NCI-H1417 treated with DMSO at 0.1 percent for 48 hours (cell line): ENCODE results near the gene MBD1.
"Not testable (repeated sequence)": the region's sequence is repeated elsewhere in the genome, so short reads cannot be mapped to it uniquely, and the experiment has no call there.

Experiments
- DNase-seq: peaks from one replicate; lab custom pipeline; 2025; lab: John Stamatoyannopoulos, UW

The MBD1 gene

GRCh38 chr18:50273203-50274043 lies 7.9 kb downstream of the MBD1 start:
- no peak for DNase-seq

GRCh38 chr18:50272568-50272967 lies 8.8 kb downstream of the MBD1 start:
- no peak for DNase-seq

GRCh38 chr18:50268022-50268747 lies 13.1 kb downstream of the MBD1 start:
- no peak for DNase-seq

DNA sequence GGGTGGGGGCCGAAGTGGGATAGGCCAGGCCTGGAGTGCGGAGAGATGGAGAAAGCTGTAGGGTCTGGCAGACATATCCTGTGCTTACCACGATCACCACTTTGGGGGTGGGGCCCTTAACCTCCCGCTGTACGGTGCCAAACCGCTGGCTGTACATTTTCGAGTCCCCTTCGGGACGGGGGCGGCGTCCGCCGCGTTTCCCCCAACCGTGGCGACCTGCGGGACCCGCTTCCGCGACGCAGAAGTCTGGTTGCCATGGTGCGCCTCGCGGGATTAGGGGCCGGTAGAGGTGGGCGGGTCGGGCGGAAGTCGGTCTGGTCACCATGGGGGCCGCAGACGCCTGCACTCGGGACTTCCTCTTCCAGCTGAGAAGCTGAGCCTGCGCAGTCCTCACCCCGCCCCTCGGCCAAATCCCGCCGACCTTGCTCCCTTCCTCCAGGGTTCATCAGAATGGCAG lies 15.0 kb downstream of the MBD1 start, which contains the start of gene CFAP53:
TSS of gene CFAP53 (minus strand) at position 248 of the 457 bp plus-strand sequence. CDS start at position 157, 91 bp downstream.
- DNase-seq: peak; percentile 50

DNA sequence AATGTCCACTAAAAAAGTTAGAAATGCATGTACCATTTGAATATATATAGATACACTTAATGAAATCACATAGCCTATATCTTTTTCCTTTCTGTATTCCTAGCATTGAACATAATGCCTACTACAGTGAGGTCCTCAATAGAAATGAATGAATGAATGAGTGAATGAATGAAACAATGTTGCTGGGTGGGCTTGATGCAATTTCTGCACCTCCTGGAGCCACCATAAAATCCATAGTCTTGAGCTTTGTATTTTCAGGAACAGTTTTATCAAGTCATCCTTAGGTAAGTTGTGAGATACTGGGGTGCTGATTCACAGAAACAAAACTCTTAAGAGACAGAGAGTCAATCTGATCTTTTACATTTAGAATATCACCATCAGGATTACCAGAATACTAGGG lies 18.3 kb downstream of the MBD1 start:
- no peak for DNase-seq

GRCh38 chr18:50250935-50251334 lies 30.4 kb downstream of the MBD1 start:
- DNase-seq: no peak

- DNase-seq: no peak
Measured at GRCh38 chr18:50249576-50249975, 31.7 kb downstream of the MBD1 start.

DNA sequence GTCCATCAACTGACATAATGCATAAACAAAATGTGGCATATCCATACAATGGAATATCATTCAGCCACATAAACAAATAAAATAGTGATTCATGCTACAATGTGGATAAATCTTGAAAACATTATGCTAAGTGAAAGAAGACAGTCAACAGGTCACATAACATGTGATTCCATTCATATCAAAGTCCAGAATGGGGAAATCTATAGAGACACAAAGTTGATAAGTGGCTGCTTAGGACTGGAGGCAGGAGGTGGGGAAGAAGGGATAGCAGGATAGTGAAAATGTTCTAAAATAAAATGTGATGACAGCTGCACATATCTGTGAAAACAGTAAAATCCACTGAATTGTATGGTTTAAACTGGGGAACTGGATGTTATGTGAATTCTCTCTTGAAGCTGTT lies 33.8 kb downstream of the MBD1 start:
- DNase-seq: no peak

GRCh38 chr18:50241768-50242167 lies 39.6 kb downstream of the MBD1 start:
- not testable (repeated sequence) for DNase-seq

DNA sequence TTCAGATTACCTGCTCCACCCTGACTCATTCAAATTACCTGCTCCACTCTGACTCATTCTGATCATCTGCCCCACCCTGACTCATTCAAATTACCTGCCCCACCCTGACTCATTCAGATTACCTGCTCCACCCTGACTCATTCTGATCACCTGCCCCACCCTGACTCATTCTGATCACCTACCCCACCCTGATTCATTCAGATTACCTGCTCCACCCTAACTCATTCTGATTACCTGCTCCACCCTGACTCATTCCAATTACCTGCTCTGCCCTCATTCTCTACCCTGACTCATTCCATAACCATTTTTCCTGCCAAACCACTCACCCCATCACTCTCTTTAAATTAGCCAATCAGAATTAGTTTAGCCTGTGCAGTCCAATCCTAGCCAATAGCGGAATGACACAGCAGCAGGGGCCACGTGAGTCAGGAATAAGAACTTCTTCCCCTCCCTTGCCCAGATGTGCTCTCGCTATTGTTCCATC lies 41.2 kb downstream of the MBD1 start:
- DNase-seq: no peak

DNA sequence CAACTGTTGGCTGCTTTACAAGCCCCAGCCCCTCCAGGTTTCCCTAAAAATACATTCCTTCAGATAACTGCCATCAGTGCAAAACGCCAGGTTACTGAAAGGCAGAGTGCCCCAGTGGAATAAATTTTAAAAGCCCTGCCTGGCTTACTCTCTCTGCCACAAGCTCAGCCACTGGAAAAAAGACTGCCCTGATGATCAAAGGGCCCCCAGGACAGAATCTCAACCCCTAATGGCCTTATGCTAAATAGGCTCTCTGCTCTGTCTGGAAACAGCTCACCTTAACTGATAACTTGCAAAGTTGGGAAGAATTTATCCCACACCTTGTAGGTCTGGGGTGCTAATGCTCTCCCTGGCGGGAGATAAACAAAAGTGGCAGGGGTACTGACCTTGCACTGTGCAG lies 48.9 kb downstream of the MBD1 start:
- DNase-seq: no peak

GRCh38 chr18:50231621-50232020 lies 49.7 kb downstream of the MBD1 start:
- no peak for DNase-seq

DNA sequence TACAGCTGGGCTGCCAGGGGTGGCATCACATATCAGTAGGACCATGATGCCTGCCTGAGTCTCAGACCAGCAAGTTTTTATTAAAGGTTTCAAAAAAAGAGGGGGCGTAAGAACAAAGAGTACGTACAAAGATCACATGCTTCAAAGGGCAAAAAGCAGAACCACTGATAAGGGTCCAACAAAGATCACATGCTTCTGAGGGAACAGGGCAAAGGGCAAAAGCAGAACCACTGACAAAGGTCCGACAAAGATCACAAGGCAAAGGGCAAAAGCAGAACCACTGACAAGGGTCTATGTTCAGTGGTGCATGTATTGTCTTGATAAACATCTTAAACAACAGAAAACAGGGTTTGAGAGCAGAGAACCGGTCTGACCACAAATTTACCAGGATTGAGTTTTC lies 61.1 kb downstream of the MBD1 start:
- DNase-seq: not testable (repeated sequence)
